HUES64 (cell line): ENCODE results near the gene PCCA.
"Not testable (repeated sequence)": the region's sequence is repeated elsewhere in the genome, so short reads cannot be mapped to it uniquely, and the experiment has no call there.

Experiments
- H3K27ac ChIP-seq: 2 replicates; pipeline ENCODE4 v1.7.0; 2013; ENCODE audit warnings: low read depth, low read length, inconsistent platforms
- H3K27me3 ChIP-seq: 2 replicates; pipeline ENCODE4 v1.6.1; 2013; ENCODE audit warnings: mild to moderate bottlenecking, low read length; ENCODE audit not compliant: insufficient read depth
- H3K36me3 ChIP-seq: 2 replicates; pipeline ENCODE4 v1.6.1; 2013; ENCODE audit warnings: mild to moderate bottlenecking, low read length; ENCODE audit not compliant: insufficient read depth
- H3K4me1 ChIP-seq: 2 replicates; pipeline ENCODE4 v1.6.1; 2013; ENCODE audit warnings: mild to moderate bottlenecking, low read length, moderate library complexity; ENCODE audit not compliant: insufficient read depth
- H3K4me3 ChIP-seq: 2 replicates; pipeline ENCODE4 v1.5.1; 2013; ENCODE audit warnings: mild to moderate bottlenecking, low read length, moderate library complexity
- H3K9ac ChIP-seq: 2 replicates; pipeline ENCODE4 v1.6.1; 2013; ENCODE audit warnings: mild to moderate bottlenecking, low read depth, low read length
- H3K9me3 ChIP-seq: 2 replicates; pipeline ENCODE4 v1.6.1; 2013; ENCODE audit warnings: low read depth, low read length; ENCODE audit not compliant: insufficient read depth
- WGBS: fragments of 150-250, 120-280 bp; methylation state at CpG from one replicate; pipeline ENCODE4 v1.1.7; 2013; ENCODE audit warnings: missing lambda C conversion rate; 5-methylcytosine and 5-hydroxymethylcytosine counted together

The PCCA gene

GRCh38 chr13:100140441-100140840 lies 51.5 kb downstream of the PCCA start:
- Histone ChIP-seq H3K9ac (no peak overlapping the region), H3K27ac (no peak overlapping the region), H3K4me3 (no peak overlapping the region), H3K4me1 (peaks cover 4% of the 10 kb centered on the region), H3K27me3 (no peaks in the 10 kb centered on the region), H3K9me3 (no peaks in the 10 kb centered on the region), H3K36me3 (peaks cover 6% of the 10 kb centered on the region)
- WGBS = 90% methylated on average over 1 of the region's 2 CpGs

- H3K27me3 ChIP-seq, H3K9ac ChIP-seq, H3K36me3 ChIP-seq, H3K4me1 ChIP-seq, H3K27ac ChIP-seq, H3K4me3 ChIP-seq, H3K9me3 ChIP-seq: not testable (repeated sequence)
- WGBS = 94% methylated on average over 5 of the region's 5 CpGs
These were observed 52.6 kb downstream of the PCCA start for GRCh38 chr13:100141461-100141961.

GRCh38 chr13:100146534-100146933 lies 57.6 kb downstream of the PCCA start:
- 100% methylated on average over 1 of the region's 3 CpGs for WGBS
- Histone ChIP-seq H3K27ac (no peak overlapping the region), H3K36me3 (peaks cover 6% of the 10 kb centered on the region), H3K27me3 (no peaks in the 10 kb centered on the region), H3K4me3 (no peak overlapping the region), H3K9ac (no peak overlapping the region), H3K4me1 (peaks cover 26% of the 10 kb centered on the region), H3K9me3 (no peaks in the 10 kb centered on the region)

- no peaks in the 10 kb centered on the region for H3K27me3 ChIP-seq
- no peak overlapping the region for H3K9ac ChIP-seq
- no peak overlapping the region for H3K4me3 ChIP-seq
- WGBS = 83% methylated on average over 3 of the region's 4 CpGs
- no peaks in the 10 kb centered on the region for H3K9me3 ChIP-seq
- peaks cover 6% of the 10 kb centered on the region for H3K36me3 ChIP-seq
- H3K27ac ChIP-seq = peak overlapping the region; percentile 88; the same call in 1 of the 2 replicates
- H3K4me1 ChIP-seq = peaks cover 26% of the 10 kb centered on the region
These were observed 58.9 kb downstream of the PCCA start for GRCh38 chr13:100147825-100148224.

DNA sequence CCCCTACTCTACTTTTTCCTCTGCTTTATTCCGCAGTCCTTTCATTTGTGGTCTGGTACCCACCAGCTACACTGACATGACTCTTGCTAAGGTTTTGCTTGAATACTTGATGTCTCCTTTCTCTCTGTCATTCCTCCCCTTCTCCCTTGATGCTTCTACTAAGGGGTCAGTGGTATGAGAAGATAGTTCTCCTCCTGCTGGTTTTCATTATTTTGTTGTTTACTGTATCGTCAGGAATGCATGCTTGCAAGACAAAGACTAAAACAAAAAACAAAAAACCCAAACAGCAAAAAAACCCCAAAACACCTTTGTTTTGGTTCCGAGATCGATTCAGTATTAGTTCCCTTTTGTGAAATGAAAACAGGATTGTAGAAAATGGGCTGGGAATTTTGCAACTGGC lies 59.5 kb downstream of the PCCA start:
- H3K27ac ChIP-seq = peak overlapping the region; percentile 96
- 10% methylated on average over 1 of the region's 4 CpGs for WGBS
- no peaks in the 10 kb centered on the region for H3K27me3 ChIP-seq
- 0 out of 2 replicates have a peak overlapping the region, but pooled peaks have one; percentile 16 for H3K4me3 ChIP-seq
- H3K4me1 ChIP-seq = peaks cover 31% of the 10 kb centered on the region
- H3K9me3 ChIP-seq = no peaks in the 10 kb centered on the region
- H3K9ac ChIP-seq = peak overlapping the region; percentile 42; the same call in 1 of the 2 replicates
- H3K36me3 ChIP-seq = peaks cover 6% of the 10 kb centered on the region

DNA sequence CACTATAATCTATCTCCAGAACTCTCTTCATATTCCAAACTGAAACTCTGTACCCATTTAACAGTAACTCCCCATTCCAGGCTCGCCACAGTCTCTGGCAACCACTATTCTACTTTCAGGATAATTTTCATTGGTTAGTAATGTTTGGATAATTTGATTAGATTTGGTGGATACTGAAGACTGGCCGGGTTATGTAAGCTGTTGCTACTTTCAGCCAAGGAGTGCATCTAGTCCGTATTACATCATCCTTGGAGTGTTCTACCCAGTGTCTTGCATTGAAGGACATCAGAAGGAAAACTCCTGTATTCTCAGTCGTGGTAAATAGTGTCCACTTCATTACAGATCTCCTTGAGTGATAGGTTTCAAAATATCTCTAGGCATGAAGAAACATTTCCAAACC lies 60.5 kb downstream of the PCCA start:
- H3K4me3 ChIP-seq = no peak overlapping the region
- H3K36me3 ChIP-seq = peaks cover 6% of the 10 kb centered on the region
- peak overlapping the region; percentile 96; the same call in 1 of the 2 replicates for H3K27ac ChIP-seq
- WGBS = 83% methylated on average over 4 of the region's 4 CpGs
- no peaks in the 10 kb centered on the region for H3K27me3 ChIP-seq
- no peaks in the 10 kb centered on the region for H3K9me3 ChIP-seq
- H3K4me1 ChIP-seq = peaks cover 41% of the 10 kb centered on the region
- H3K9ac ChIP-seq = no peak overlapping the region

GRCh38 chr13:100150711-100151110 lies 61.8 kb downstream of the PCCA start:
- peaks cover 47% of the 10 kb centered on the region for H3K4me1 ChIP-seq
- H3K9me3 ChIP-seq, H3K36me3 ChIP-seq, H3K27me3 ChIP-seq, H3K4me3 ChIP-seq, H3K27ac ChIP-seq, H3K9ac ChIP-seq: not testable (repeated sequence)
- 95% methylated on average over 16 of the region's 16 CpGs for WGBS

DNA sequence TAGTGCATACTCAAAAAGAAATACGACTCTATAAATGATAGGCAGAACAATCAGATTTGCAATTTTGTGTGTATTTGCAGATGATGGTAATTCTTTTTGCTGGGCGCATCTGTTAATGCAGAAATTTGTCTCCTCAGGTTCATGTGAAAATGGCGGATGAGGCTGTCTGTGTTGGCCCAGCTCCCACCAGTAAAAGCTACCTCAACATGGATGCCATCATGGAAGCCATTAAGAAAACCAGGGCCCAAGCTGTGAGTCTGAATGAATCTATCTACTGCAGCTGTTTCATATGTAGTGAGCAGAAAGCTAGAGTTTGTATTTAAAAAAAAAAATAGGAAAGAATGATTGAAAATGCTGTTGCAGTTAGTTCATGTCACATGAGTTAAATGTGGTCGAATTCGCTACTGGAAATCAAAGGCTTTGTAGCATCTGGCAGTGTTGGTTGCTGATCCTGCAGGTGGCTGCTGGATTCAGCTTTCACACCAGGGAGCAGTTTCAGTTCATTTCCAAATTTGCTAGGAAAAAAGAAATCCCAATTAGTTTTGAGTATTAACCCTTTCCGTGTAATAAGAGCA lies 66.0 kb downstream of the PCCA start:
- 89% methylated on average over 5 of the region's 6 CpGs for WGBS
- H3K9ac ChIP-seq = no peak overlapping the region
- no peaks in the 10 kb centered on the region for H3K27me3 ChIP-seq
- peaks cover 13% of the 10 kb centered on the region for H3K36me3 ChIP-seq
- peaks cover 27% of the 10 kb centered on the region for H3K4me1 ChIP-seq
- no peak overlapping the region for H3K4me3 ChIP-seq
- peak overlapping the region; percentile 34 for H3K27ac ChIP-seq
- H3K9me3 ChIP-seq = no peaks in the 10 kb centered on the region

- H3K27ac ChIP-seq = no peak overlapping the region
- 85% methylated on average over 1 of the region's 1 CpG for WGBS
- no peak overlapping the region for H3K9ac ChIP-seq
- H3K4me3 ChIP-seq = no peak overlapping the region
- no peaks in the 10 kb centered on the region for H3K9me3 ChIP-seq
- H3K4me1 ChIP-seq = peaks cover 34% of the 10 kb centered on the region
- H3K36me3 ChIP-seq = peaks cover 17% of the 10 kb centered on the region
- H3K27me3 ChIP-seq = no peaks in the 10 kb centered on the region
These were observed 67.9 kb downstream of the PCCA start for GRCh38 chr13:100156788-100157187.

- Histone ChIP-seq H3K27me3 (no peaks in the 10 kb centered on the region), H3K36me3 (peaks cover 17% of the 10 kb centered on the region), H3K27ac (no peak overlapping the region), H3K9ac (no peak overlapping the region), H3K9me3 (no peaks in the 10 kb centered on the region), H3K4me1 (peaks cover 28% of the 10 kb centered on the region), H3K4me3 (no peak overlapping the region)
- WGBS = 100% methylated on average over 2 of the region's 2 CpGs
These were observed 69.7 kb downstream of the PCCA start for GRCh38 chr13:100158569-100158968.

GRCh38 chr13:100159584-100159983 lies 70.7 kb downstream of the PCCA start:
- 70% methylated on average over 5 of the region's 5 CpGs for WGBS
- H3K9me3 ChIP-seq = no peaks in the 10 kb centered on the region
- no peak overlapping the region for H3K4me3 ChIP-seq
- peaks cover 17% of the 10 kb centered on the region for H3K36me3 ChIP-seq
- H3K9ac ChIP-seq = no peak overlapping the region
- no peak overlapping the region for H3K27ac ChIP-seq
- H3K4me1 ChIP-seq = peaks cover 18% of the 10 kb centered on the region
- H3K27me3 ChIP-seq = no peaks in the 10 kb centered on the region

GRCh38 chr13:100160450-100160849 lies 71.6 kb downstream of the PCCA start:
- 84% methylated on average over 2 of the region's 3 CpGs for WGBS
- H3K9me3 ChIP-seq = no peaks in the 10 kb centered on the region
- H3K36me3 ChIP-seq = peaks cover 13% of the 10 kb centered on the region
- H3K27me3 ChIP-seq = no peaks in the 10 kb centered on the region
- no peak overlapping the region for H3K27ac ChIP-seq
- H3K4me1 ChIP-seq = peaks cover 10% of the 10 kb centered on the region
- H3K9ac ChIP-seq = no peak overlapping the region
- no peak overlapping the region for H3K4me3 ChIP-seq
